H9 (cell line): Measurements from ENCODE around the gene OSTC. TPM values are rescaled to one million over a fixed set of nuclear protein-coding genes. Genes with fewer than 3 reads are reported as not detected.
A peak's percentile ranks its signal among the peaks of the same experiment; 100 is the strongest.

ENCODE experiments used
- DNase-seq: peaks from one replicate; pipeline ENCODE4 v3.0.0-alpha.2; 2017
- H2AFZ ChIP-seq: one replicate; pipeline ENCODE4 v1.6.1; 2013; ENCODE audit warnings: mild to moderate bottlenecking, low read length, control low read depth, moderate library complexity
- H2AK5ac ChIP-seq: 2 replicates; pipeline ENCODE4 v1.6.1; 2013; ENCODE audit warnings: low read length, control low read depth, mixed read lengths; ENCODE audit not compliant: insufficient read length
- H2BK120ac ChIP-seq: one replicate; pipeline ENCODE4 v1.6.1; 2013; ENCODE audit warnings: low read depth, mild to moderate bottlenecking, low read length, control low read depth, inconsistent platforms; ENCODE audit not compliant: poor library complexity, severe bottlenecking
- H2BK12ac ChIP-seq: 2 replicates; pipeline ENCODE4 v1.6.1; 2013; ENCODE audit warnings: low read length, control low read depth, mixed read lengths, low read depth; ENCODE audit not compliant: insufficient read length
- H2BK15ac ChIP-seq: 2 replicates; pipeline ENCODE4 v1.6.1; 2013; ENCODE audit warnings: low read depth, low read length, control low read depth
- H2BK20ac ChIP-seq: one replicate; pipeline ENCODE4 v1.6.1; 2013; ENCODE audit warnings: low read depth, mild to moderate bottlenecking, low read length, control low read depth, inconsistent platforms; ENCODE audit not compliant: poor library complexity, severe bottlenecking
- H2BK5ac ChIP-seq: 2 replicates; pipeline ENCODE4 v1.6.1; 2013; ENCODE audit warnings: low read length, control low read depth, mixed read lengths; ENCODE audit not compliant: insufficient read length
- H3K14ac ChIP-seq: 2 replicates; pipeline ENCODE4 v1.6.1; 2013; ENCODE audit warnings: low read length, control low read depth; ENCODE audit not compliant: insufficient read depth
- H3K18ac ChIP-seq: 2 replicates; pipeline ENCODE4 v1.6.1; 2013; ENCODE audit warnings: low read depth, mild to moderate bottlenecking, mixed read lengths, low read length, control low read depth; ENCODE audit not compliant: insufficient read length
- H3K23ac ChIP-seq: 2 replicates; pipeline ENCODE4 v1.6.1; 2013; ENCODE audit warnings: low read length, control low read depth, mixed read lengths, low read depth; ENCODE audit not compliant: insufficient read length
- H3K23me2 ChIP-seq: 2 replicates; pipeline ENCODE4 v1.6.1; 2013; ENCODE audit warnings: low read depth, mild to moderate bottlenecking, mixed read lengths, low read length, control low read depth; ENCODE audit not compliant: insufficient read length, poor library complexity, severe bottlenecking
- H3K27ac ChIP-seq: 2 replicates; pipeline ENCODE4 v1.5.1; 2013; ENCODE audit warnings: low read length, control low read depth, mixed read lengths, low read depth; ENCODE audit not compliant: insufficient read length
- H3K27me3 ChIP-seq: 2 replicates; pipeline ENCODE4 v1.6.1; 2013; ENCODE audit warnings: low read length, control low read depth, inconsistent platforms; ENCODE audit not compliant: insufficient read depth
- H3K4ac ChIP-seq: 2 replicates; pipeline ENCODE4 v1.6.1; 2013; ENCODE audit warnings: low read depth, mild to moderate bottlenecking, control low read depth, inconsistent platforms, low read length, moderate library complexity
- H3K4me1 ChIP-seq: 2 replicates; pipeline ENCODE4 v1.6.1; 2013; ENCODE audit warnings: low read length, control low read depth, inconsistent platforms; ENCODE audit not compliant: insufficient read depth
- H3K4me2 ChIP-seq: 2 replicates; pipeline ENCODE4 v1.6.1; 2013; ENCODE audit warnings: low read length, control low read depth, mixed read lengths; ENCODE audit not compliant: insufficient read length, insufficient read depth
- H3K56ac ChIP-seq: 2 replicates; pipeline ENCODE4 v1.6.1; 2013; ENCODE audit warnings: low read depth, mild to moderate bottlenecking, mixed read lengths, low read length, control low read depth; ENCODE audit not compliant: insufficient read length
- H3K79me1 ChIP-seq: 2 replicates; pipeline ENCODE4 v1.6.1; 2013; ENCODE audit warnings: low read depth, mild to moderate bottlenecking, moderate library complexity, low read length, control low read depth, inconsistent platforms; ENCODE audit not compliant: insufficient read depth, poor library complexity, severe bottlenecking
- H3K79me2 ChIP-seq: 2 replicates; pipeline ENCODE4 v1.6.1; 2013; ENCODE audit warnings: low read length, control low read depth, inconsistent platforms; ENCODE audit not compliant: insufficient read depth
- H3K9ac ChIP-seq: 2 replicates; pipeline ENCODE4 v1.6.1; 2013; ENCODE audit warnings: low read length, control low read depth, mixed read lengths; ENCODE audit not compliant: insufficient read length; ENCODE audit errors: extremely low read depth
- H3K9me3 ChIP-seq: one replicate; pipeline ENCODE4 v1.6.1; 2013; ENCODE audit warnings: low read depth, low read length, inconsistent platforms; ENCODE audit not compliant: control insufficient read depth
- H3T11ph ChIP-seq: one replicate; pipeline ENCODE4 v1.6.1; 2013; ENCODE audit warnings: mild to moderate bottlenecking, low read length, control low read depth, inconsistent platforms
- H4K20me1 ChIP-seq: one replicate; pipeline ENCODE4 v1.6.1; 2013; ENCODE audit not compliant: control insufficient read depth, insufficient read length, insufficient read depth
- H4K5ac ChIP-seq: 2 replicates; pipeline ENCODE4 v1.6.1; 2013; ENCODE audit warnings: low read depth, mild to moderate bottlenecking, mixed read lengths, low read length, control low read depth; ENCODE audit not compliant: insufficient read length
- H4K8ac ChIP-seq: replicated peaks from 2 replicates; pipeline ENCODE4 v1.6.1; 2013; ENCODE audit warnings: low read length, control low read depth, mixed read lengths, low read depth; ENCODE audit not compliant: insufficient read length
- H4K91ac ChIP-seq: 2 replicates; pipeline ENCODE4 v1.6.1; 2013; ENCODE audit warnings: low read depth, mild to moderate bottlenecking, moderate library complexity, mixed read lengths, low read length, control low read depth; ENCODE audit not compliant: insufficient read length
- H3K27ac Mint-ChIP-seq, 3 experiments: 2 replicates in 2 of 3; 3 replicates in 1 of 3; pipeline ENCODE4 v1.8.0; 2020 to 2021; ENCODE audit warnings: mixed read lengths in 3 of 3, mild to moderate bottlenecking in 1 of 3, moderate library complexity in 1 of 3
- H3K27me3 Mint-ChIP-seq: 2 replicates; pipeline ENCODE4 v1.8.0; 2021; ENCODE audit warnings: low read depth, mild to moderate bottlenecking, moderate library complexity, mixed read lengths
- H3K36me3 Mint-ChIP-seq, 3 experiments: 2 replicates in 2 of 3; 3 replicates in 1 of 3; pipeline ENCODE4 v1.8.0; 2020 to 2021; ENCODE audit warnings: low read depth in 3 of 3, mixed read lengths in 3 of 3; ENCODE audit not compliant: insufficient read depth in 1 of 3
- H3K4me1 Mint-ChIP-seq, 2 experiments: 2 replicates each; pipeline ENCODE4 v1.8.0; 2020; ENCODE audit warnings: mixed read lengths in 2 of 2
- H3K4me3 Mint-ChIP-seq, 2 experiments: 2 replicates in 1 of 2; 3 replicates in 1 of 2; pipeline ENCODE4 v1.8.0; 2020 to 2021; ENCODE audit warnings: mild to moderate bottlenecking in 2 of 2, mixed read lengths in 2 of 2, moderate library complexity in 1 of 2
- H3K9me3 Mint-ChIP-seq, 2 experiments: 2 replicates in 1 of 2; 3 replicates in 1 of 2; pipeline ENCODE4 v1.8.0; 2020; ENCODE audit warnings: mild to moderate bottlenecking in 2 of 2, mixed read lengths in 2 of 2, moderate library complexity in 1 of 2
- CTCF ChIP-seq: fragments of 200-600 bp; sonication (generic); conservative IDR thresholded peaks from 3 replicates; pipeline ENCODE4 v1.8.0; 2021; ENCODE audit warnings: antibody characterized with exemption, mild to moderate bottlenecking
- WGBS: extraction: QIAGEN DNeasy Blood & Tissue Kit; methylation state at CpG from one replicate; pipeline ENCODE4 v1.1.7; 2013; ENCODE audit warnings: missing lambda C conversion rate, low lambda C conversion rate, mixed read lengths; ENCODE audit not compliant: insufficient read length; ENCODE audit errors: extremely low coverage; 5-methylcytosine and 5-hydroxymethylcytosine counted together
- total RNA-seq: library from RNA; stranded (reverse); gene quantifications from 2 replicates; pipeline ENCODE4 v1.2.1, GENCODE V29; 2021

The OSTC gene
- total RNA-seq, 1 experiment from 2014 or later = 130 TPM

GRCh38 chr4:108622022-108622421 is 28.4 kb upstream of the OSTC start:
- Mint-ChIP-seq H3K4me3 (peak overlapping the region; percentile 94 to 100; a peak in 4 of 5 replicates), H3K27ac (no peak overlapping the region), H3K4me1 (peaks cover 25 to 28% of the 10 kb centered on the region in 2 experiments), H3K27me3 (no peaks in the 10 kb centered on the region), H3K9me3 (0 out of 5 replicates have a peak, but pooled peaks cover 0 to 3% of the 10 kb centered on the region in 2 experiments), H3K36me3 (peaks cover 51 to 64% (median 60%) of the 10 kb centered on the region in 3 experiments)
- Histone ChIP-seq H4K8ac (no peak overlapping the region), H3K79me2 (peaks cover 15% of the 10 kb centered on the region; the same call in 1 of the 2 replicates), H3K27me3 (no peaks in the 10 kb centered on the region), H3K14ac (no peak overlapping the region), H2BK5ac (no peak overlapping the region), H3K23me2 (peaks cover 8% of the 10 kb centered on the region), H2BK20ac (no peak overlapping the region), H2BK12ac (no peak overlapping the region), H2AFZ (no peak overlapping the region), H3K23ac (no peak overlapping the region), H4K20me1 (no peaks in the 10 kb centered on the region), H3K4me1 (peaks cover 2% of the 10 kb centered on the region; the same call in 1 of the 2 replicates), H3K18ac (no peak overlapping the region), H3T11ph (no peak overlapping the region), H2BK120ac (no peak overlapping the region), H3K9ac (peak overlapping the region; percentile 97), H3K27ac (no peak overlapping the region), H4K5ac (no peak overlapping the region), H3K4me2 (peak overlapping the region; percentile 86), H3K79me1 (peaks cover 3% of the 10 kb centered on the region), H2BK15ac (no peak overlapping the region), H3K9me3 (no peaks in the 10 kb centered on the region), H3K56ac (no peak overlapping the region), H3K4ac (no peak overlapping the region), H2AK5ac (no peak overlapping the region), H4K91ac (no peak overlapping the region)
- WGBS = no CpG with 5 or more reads among the region's 4 CpGs
- no peak for TF ChIP-seq CTCF
- no peak for DNase-seq
